ENCODE results near the gene MGMT.

DNA sequence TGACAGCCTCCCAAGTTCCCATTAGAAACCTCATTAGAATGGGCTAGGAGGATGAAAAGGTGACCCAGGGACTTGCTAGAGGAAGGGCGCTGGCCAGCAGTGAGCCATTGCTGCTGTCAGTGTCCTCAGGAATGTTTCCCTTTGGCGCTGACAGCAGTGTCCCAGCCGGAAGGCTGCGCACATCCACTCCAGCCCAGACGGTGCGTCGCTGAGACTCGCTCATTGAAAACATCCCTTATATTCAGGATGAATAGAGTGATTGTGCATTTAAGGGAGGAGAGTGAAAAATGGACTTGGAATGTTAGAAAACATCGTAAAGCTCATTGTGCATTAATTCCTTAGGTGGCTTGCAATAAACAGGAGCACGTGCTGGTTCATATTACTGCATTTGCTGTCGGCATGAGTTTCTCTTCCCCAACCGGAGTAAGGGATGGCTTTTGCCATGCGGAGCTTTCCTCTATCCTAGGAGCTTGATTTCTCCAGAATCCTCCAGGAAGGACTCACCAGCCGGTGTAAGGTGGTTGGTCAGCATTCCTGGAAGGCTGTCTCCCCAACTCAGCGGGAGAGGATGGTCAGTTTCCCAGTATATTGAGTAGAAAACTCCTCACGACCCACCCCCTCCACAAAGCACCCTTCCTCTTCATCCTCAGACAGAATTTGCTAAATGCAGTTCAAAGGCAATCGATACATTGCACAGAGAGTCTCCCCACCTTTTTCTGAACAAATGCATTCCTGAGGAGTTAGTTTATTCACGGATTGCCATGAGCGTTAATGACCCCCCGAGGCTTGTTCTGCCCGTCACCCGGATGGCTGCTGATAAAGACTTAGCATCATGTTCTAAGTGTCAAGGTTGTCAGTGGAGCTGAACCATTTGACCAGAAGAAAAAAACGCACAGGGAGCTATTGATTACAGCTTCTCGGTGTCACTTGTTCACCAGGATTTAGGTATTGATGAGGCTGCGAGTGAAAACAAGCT lies 295.2 kb downstream of the MGMT start:
- TF ChIP-seq, protein P1, sequence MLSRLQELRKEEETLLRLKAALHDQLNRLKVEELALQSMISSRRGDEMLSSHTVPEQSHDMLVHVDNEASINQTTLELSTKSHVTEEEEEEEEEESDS (CRISPR knock-in tag; IDR thresholded peaks at IDR 0.05) = no peak
- TF ChIP-seq BCL6 (CRISPR knock-in tag; IDR thresholded peaks at IDR 0.05) (no peak), SP2 (IDR thresholded peaks at IDR 0.05; ENCODE audit: extremely low read depth, low read depth, low read length, poor library complexity, severe bottlenecking) (no peak), POLR2AphosphoS5 (IDR thresholded peaks at IDR 0.05; ENCODE audit: control insufficient read depth, insufficient read depth, low read depth, low read length) (no peak), MAFK (IDR thresholded peaks at IDR 0.05; ENCODE audit: low read length) (no peak), ETV6 (IDR thresholded peaks at IDR 0.05; ENCODE audit: borderline replicate concordance in 1 of 2, low read depth in 2 of 2, low read length in 1 of 2) (no peak), ETV6 (CRISPR knock-in tag; IDR thresholded peaks at IDR 0.05; ENCODE audit: borderline replicate concordance) (no peak), RBBP5 (IDR thresholded peaks at IDR 0.05; ENCODE audit: borderline replicate concordance, insufficient read depth, low read length, poor library complexity, severe bottlenecking) (no peak), NR3C1 (CRISPR knock-in tag; IDR thresholded peaks at IDR 0.05) (no peak)
- TF ChIP-seq, protein P2, sequence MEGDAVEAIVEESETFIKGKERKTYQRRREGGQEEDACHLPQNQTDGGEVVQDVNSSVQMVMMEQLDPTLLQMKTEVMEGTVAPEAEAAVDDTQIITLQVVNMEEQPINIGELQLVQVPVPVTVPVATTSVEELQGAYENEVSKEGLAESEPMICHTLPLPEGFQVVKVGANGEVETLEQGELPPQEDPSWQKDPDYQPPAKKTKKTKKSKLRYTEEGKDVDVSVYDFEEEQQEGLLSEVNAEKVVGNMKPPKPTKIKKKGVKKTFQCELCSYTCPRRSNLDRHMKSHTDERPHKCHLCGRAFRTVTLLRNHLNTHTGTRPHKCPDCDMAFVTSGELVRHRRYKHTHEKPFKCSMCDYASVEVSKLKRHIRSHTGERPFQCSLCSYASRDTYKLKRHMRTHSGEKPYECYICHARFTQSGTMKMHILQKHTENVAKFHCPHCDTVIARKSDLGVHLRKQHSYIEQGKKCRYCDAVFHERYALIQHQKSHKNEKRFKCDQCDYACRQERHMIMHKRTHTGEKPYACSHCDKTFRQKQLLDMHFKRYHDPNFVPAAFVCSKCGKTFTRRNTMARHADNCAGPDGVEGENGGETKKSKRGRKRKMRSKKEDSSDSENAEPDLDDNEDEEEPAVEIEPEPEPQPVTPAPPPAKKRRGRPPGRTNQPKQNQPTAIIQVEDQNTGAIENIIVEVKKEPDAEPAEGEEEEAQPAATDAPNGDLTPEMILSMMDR (IDR thresholded peaks at IDR 0.05 in 2 of 3, conservative IDR thresholded peaks at IDR 0.05 in 1 of 3; ENCODE audit: insufficient read depth in 2 of 3, low read depth in 1 of 3, low read length in 3 of 3) = no peak
- TF ChIP-seq, protein P3, sequence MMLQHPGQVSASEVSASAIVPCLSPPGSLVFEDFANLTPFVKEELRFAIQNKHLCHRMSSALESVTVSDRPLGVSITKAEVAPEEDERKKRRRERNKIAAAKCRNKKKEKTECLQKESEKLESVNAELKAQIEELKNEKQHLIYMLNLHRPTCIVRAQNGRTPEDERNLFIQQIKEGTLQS (IDR thresholded peaks at IDR 0.05) = no peak
- TF ChIP-seq, protein P3 (CRISPR knock-in tag; conservative IDR thresholded peaks at IDR 0.05) = no peak
- TF ChIP-seq, protein P4, sequence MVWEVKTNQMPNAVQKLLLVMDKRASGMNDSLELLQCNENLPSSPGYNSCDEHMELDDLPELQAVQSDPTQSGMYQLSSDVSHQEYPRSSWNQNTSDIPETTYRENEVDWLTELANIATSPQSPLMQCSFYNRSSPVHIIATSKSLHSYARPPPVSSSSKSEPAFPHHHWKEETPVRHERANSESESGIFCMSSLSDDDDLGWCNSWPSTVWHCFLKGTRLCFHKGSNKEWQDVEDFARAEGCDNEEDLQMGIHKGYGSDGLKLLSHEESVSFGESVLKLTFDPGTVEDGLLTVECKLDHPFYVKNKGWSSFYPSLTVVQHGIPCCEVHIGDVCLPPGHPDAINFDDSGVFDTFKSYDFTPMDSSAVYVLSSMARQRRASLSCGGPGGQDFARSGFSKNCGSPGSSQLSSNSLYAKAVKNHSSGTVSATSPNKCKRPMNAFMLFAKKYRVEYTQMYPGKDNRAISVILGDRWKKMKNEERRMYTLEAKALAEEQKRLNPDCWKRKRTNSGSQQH (CRISPR knock-in tag; IDR thresholded peaks at IDR 0.05) = no peak

Measured in K562 (cell line).